ENCODE measurements around the gene PDX1.

PDX1 gene

GRCh38 chr13:27973961-27974662 lies 54.3 kb downstream of the PDX1 start:
- Histone ChIP-seq H3K4me2 (ENCODE audit: insufficient read depth, low read length) (no peak overlapping the region), H3K4me3 (ENCODE audit: low read depth in 1 of 2, low read length in 2 of 2) (no peak overlapping the region), H3K79me2 (ENCODE audit: insufficient read depth, low read length) (no peaks in the 10 kb centered on the region), H3K9me3 (ENCODE audit: insufficient read depth, low read length, severe bottlenecking) (no peaks in the 10 kb centered on the region), H2AFZ (ENCODE audit: low read depth, low read length) (no peak overlapping the region), H3K27ac (ENCODE audit: low read length) (no peak overlapping the region), H3K4me1 (ENCODE audit: insufficient read depth, low read length) (no peaks in the 10 kb centered on the region), H3K36me3 (ENCODE audit: insufficient read depth, low read length) (no peaks in the 10 kb centered on the region), H4K20me1 (ENCODE audit: insufficient read depth, low read length) (no peaks in the 10 kb centered on the region), H3K9ac (ENCODE audit: low read depth, low read length) (no peak overlapping the region), H3K27me3 (ENCODE audit: insufficient read depth, low read length, poor library complexity) (no peaks in the 10 kb centered on the region)
- TF ChIP-seq CTCF (IDR thresholded peaks at IDR 0.05; ENCODE audit: borderline replicate concordance, extremely low read depth, low read length, poor library complexity, severe bottlenecking): no peak
- no peak for TF ChIP-seq EZH2 (IDR thresholded peaks at IDR 0.05; ENCODE audit: borderline replicate concordance, low read depth, low read length, severe bottlenecking)
- no peak for ATAC-seq (ENCODE audit: insufficient read depth, low read depth)
- no peak for DNase-seq

Measured in DND-41 (cell line).